Mesenchymal stem cell (in vitro differentiated cells and primary cell): ENCODE measurements around the gene DCUN1D2.
"Not testable (repeated sequence)": the region's sequence is repeated elsewhere in the genome, so short reads cannot be mapped to it uniquely, and the experiment has no call there.

Source experiments
- DNase-seq: peaks from one replicate; pipeline ENCODE4 v3.0.0-alpha.2; 2013
- H2AFZ ChIP-seq: one replicate; pipeline ENCODE4 v1.6.1; 2013; ENCODE audit warnings: low read depth, mild to moderate bottlenecking, control low read depth, inconsistent platforms, low read length, moderate library complexity
- H2AK5ac ChIP-seq: 2 replicates; pipeline ENCODE4 v1.6.1; 2013; ENCODE audit warnings: low read length, moderate library complexity, mild to moderate bottlenecking, inconsistent platforms; ENCODE audit not compliant: severe bottlenecking
- H2BK120ac ChIP-seq: one replicate; pipeline ENCODE4 v1.6.1; 2013; ENCODE audit warnings: low read depth, mild to moderate bottlenecking, inconsistent platforms, low read length, moderate library complexity
- H2BK12ac ChIP-seq, 2 experiments: one replicate each; pipeline ENCODE4 v1.6.1; 2013; ENCODE audit warnings: inconsistent platforms in 2 of 2, low read length in 2 of 2, mild to moderate bottlenecking in 2 of 2, moderate library complexity in 2 of 2, control low read depth in 1 of 2
- H2BK15ac ChIP-seq: one replicate; pipeline ENCODE4 v1.6.1; 2013; ENCODE audit warnings: mild to moderate bottlenecking, low read depth, inconsistent platforms; ENCODE audit not compliant: poor library complexity, severe bottlenecking
- H2BK5ac ChIP-seq: 2 replicates; pipeline ENCODE4 v1.6.1; 2013; ENCODE audit warnings: low read depth, mild to moderate bottlenecking, low read length, control low read depth, inconsistent platforms; ENCODE audit not compliant: poor library complexity, severe bottlenecking
- H3K14ac ChIP-seq, 2 experiments: one replicate each; pipeline ENCODE4 v1.6.1; 2013; ENCODE audit warnings: inconsistent platforms in 2 of 2, low read length in 2 of 2, control low read depth in 1 of 2, mild to moderate bottlenecking in 1 of 2, moderate library complexity in 1 of 2
- H3K18ac ChIP-seq, 2 experiments: one replicate each; pipeline ENCODE4 v1.6.1; 2013; ENCODE audit warnings: inconsistent platforms in 2 of 2, low read length in 2 of 2, control low read depth in 1 of 2, low read depth in 1 of 2, mild to moderate bottlenecking in 1 of 2
- H3K23ac ChIP-seq, 2 experiments: one replicate each; pipeline ENCODE4 v1.6.1; 2013; ENCODE audit warnings: inconsistent platforms in 2 of 2, low read length in 2 of 2, mild to moderate bottlenecking in 2 of 2, moderate library complexity in 2 of 2, control low read depth in 1 of 2
- H3K27ac ChIP-seq: 2 replicates; pipeline ENCODE4 v1.5.1; 2013; ENCODE audit warnings: mild to moderate bottlenecking, moderate library complexity, low read length, control low read depth, inconsistent platforms; ENCODE audit not compliant: poor library complexity, severe bottlenecking
- H3K27me3 ChIP-seq, 2 experiments: 2 replicates each; pipeline versions ENCODE4 v1.6.1 to v1.7.0; 2013; ENCODE audit warnings: low read length in 2 of 2, mild to moderate bottlenecking in 2 of 2, moderate library complexity in 2 of 2, control low read depth in 1 of 2, inconsistent platforms in 1 of 2; ENCODE audit not compliant: control insufficient read depth in 1 of 2, insufficient read depth in 1 of 2
- H3K36me3 ChIP-seq, 2 experiments: 2 replicates each; pipeline versions ENCODE4 v1.6.1 to v1.7.0; 2013; ENCODE audit warnings: low read length in 2 of 2, control low read depth in 1 of 2, inconsistent platforms in 1 of 2, low read depth in 1 of 2, mild to moderate bottlenecking in 1 of 2; ENCODE audit not compliant: insufficient read depth in 2 of 2, control insufficient read depth in 1 of 2
- H3K4ac ChIP-seq, 2 experiments: one replicate each; pipeline ENCODE4 v1.6.1; 2013; ENCODE audit warnings: inconsistent platforms in 2 of 2, low read length in 2 of 2, mild to moderate bottlenecking in 2 of 2, moderate library complexity in 2 of 2, control low read depth in 1 of 2, low read depth in 1 of 2
- H3K4me1 ChIP-seq: 2 replicates; pipeline ENCODE4 v1.6.1; 2013; ENCODE audit warnings: low read depth, low read length, control low read depth; ENCODE audit not compliant: control insufficient read depth, insufficient read depth
- H3K4me2 ChIP-seq: 2 replicates; pipeline ENCODE4 v1.6.1; 2013; ENCODE audit warnings: low read length, mild to moderate bottlenecking, inconsistent platforms; ENCODE audit not compliant: poor library complexity, severe bottlenecking
- H3K4me3 ChIP-seq, 2 experiments: 2 replicates each; pipeline versions ENCODE4 v1.5.1 to v1.7.0; 2013; ENCODE audit warnings: low read length in 2 of 2, mild to moderate bottlenecking in 2 of 2, control low read depth in 1 of 2, low read depth in 1 of 2; ENCODE audit not compliant: insufficient read depth in 1 of 2
- H3K79me1 ChIP-seq: replicated peaks from 2 replicates; pipeline ENCODE4 v1.6.1; 2013; ENCODE audit warnings: mild to moderate bottlenecking, control low read depth, low read length, inconsistent platforms; ENCODE audit not compliant: poor library complexity, severe bottlenecking
- H3K9ac ChIP-seq: 2 replicates; pipeline ENCODE4 v1.7.0; 2013; ENCODE audit warnings: mild to moderate bottlenecking, low read length, moderate library complexity
- H3K9me3 ChIP-seq: 2 replicates; pipeline ENCODE4 v1.7.0; 2013; ENCODE audit warnings: mild to moderate bottlenecking, low read length; ENCODE audit not compliant: control insufficient read depth
- H4K8ac ChIP-seq: one replicate; pipeline ENCODE4 v1.6.1; 2013; ENCODE audit warnings: inconsistent platforms, mild to moderate bottlenecking, low read length, moderate library complexity
- H4K91ac ChIP-seq: one replicate; pipeline ENCODE4 v1.6.1; 2013; ENCODE audit warnings: mild to moderate bottlenecking, low read length, inconsistent platforms
- WGBS: methylation state at CpG from one replicate; pipeline ENCODE4 v1.1.7; 2013; ENCODE audit warnings: mixed read lengths; 5-methylcytosine and 5-hydroxymethylcytosine counted together

Gene DCUN1D2

GRCh38 chr13:113452466-113452865 is 38.0 kb downstream of the DCUN1D2 start:
- no peaks in the 10 kb centered on the region for H3K9me3 ChIP-seq
- no peak overlapping the region for H3K27ac ChIP-seq
- no peak overlapping the region for H3K4me2 ChIP-seq
- no peak overlapping the region for H2BK120ac ChIP-seq
- no peak overlapping the region for H3K23ac ChIP-seq
- H2AFZ ChIP-seq = no peak overlapping the region
- H3K9ac ChIP-seq = no peak overlapping the region
- no peak overlapping the region for H2BK12ac ChIP-seq
- H3K36me3 ChIP-seq = peaks cover 44 to 49% of the 10 kb centered on the region in 2 experiments
- no peak overlapping the region for H2BK5ac ChIP-seq
- no peak overlapping the region for H4K8ac ChIP-seq
- H3K18ac ChIP-seq = no peak overlapping the region
- no peak overlapping the region for H4K91ac ChIP-seq
- H3K14ac ChIP-seq = no peak overlapping the region
- H2AK5ac ChIP-seq = no peak overlapping the region
- H3K4me3 ChIP-seq = no peak overlapping the region
- WGBS = 97% methylated on average over 3 of the region's 4 CpGs
- no peaks in the 10 kb centered on the region for H3K27me3 ChIP-seq
- peaks cover 10% of the 10 kb centered on the region for H3K79me1 ChIP-seq
- no peak for DNase-seq
- no peak overlapping the region for H3K4ac ChIP-seq
- H2BK15ac ChIP-seq = no peak overlapping the region
- H3K4me1 ChIP-seq = peaks cover 6% of the 10 kb centered on the region

DNA sequence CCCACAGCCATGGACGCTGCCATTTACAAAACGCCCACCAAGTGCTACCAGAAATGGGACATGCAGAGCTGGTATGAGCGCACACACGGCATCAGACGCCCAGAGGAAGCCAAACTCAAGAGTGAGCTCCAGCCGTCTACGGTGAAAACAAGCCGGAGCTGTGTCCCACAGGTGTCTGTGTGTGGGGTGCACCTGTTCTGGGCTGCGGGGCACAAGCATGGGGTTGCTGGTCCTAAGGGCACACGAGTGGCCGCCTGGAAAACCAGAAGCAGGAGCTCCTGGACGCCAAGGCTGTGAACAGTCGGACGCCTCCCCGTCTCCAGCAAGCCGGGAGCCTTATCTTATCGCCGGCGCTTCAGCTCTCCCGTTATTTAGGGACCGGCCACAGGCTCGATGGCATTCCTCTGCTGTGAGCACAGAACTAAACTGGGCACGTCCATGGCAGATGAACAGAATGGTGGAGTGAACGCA is 38.5 kb downstream of the DCUN1D2 start:
- H3K4ac ChIP-seq = no peak overlapping the region
- H3K27ac ChIP-seq = no peak overlapping the region
- peaks cover 10% of the 10 kb centered on the region for H3K79me1 ChIP-seq
- WGBS = 96% methylated on average over 24 of the region's 24 CpGs
- no peak overlapping the region for H2BK12ac ChIP-seq
- H3K9ac ChIP-seq = no peak overlapping the region
- H3K9me3 ChIP-seq = no peaks in the 10 kb centered on the region
- no peak overlapping the region for H3K23ac ChIP-seq
- H2AK5ac ChIP-seq = no peak overlapping the region
- H2BK120ac ChIP-seq = no peak overlapping the region
- peaks cover 43 to 47% of the 10 kb centered on the region in 2 experiments for H3K36me3 ChIP-seq
- H4K8ac ChIP-seq = no peak overlapping the region
- H3K4me2 ChIP-seq = no peak overlapping the region
- DNase-seq = no peak
- no peak overlapping the region for H3K4me3 ChIP-seq
- no peak overlapping the region for H2BK15ac ChIP-seq
- no peaks in the 10 kb centered on the region for H3K27me3 ChIP-seq
- no peak overlapping the region for H4K91ac ChIP-seq
- H3K4me1 ChIP-seq = peaks cover 8% of the 10 kb centered on the region
- H3K18ac ChIP-seq = no peak overlapping the region
- H2AFZ ChIP-seq = no peak overlapping the region
- H2BK5ac ChIP-seq = no peak overlapping the region
- no peak overlapping the region for H3K14ac ChIP-seq

GRCh38 chr13:113450861-113451620 is 39.5 kb downstream of the DCUN1D2 start:
- not testable (repeated sequence) for H3K4ac ChIP-seq

DNA sequence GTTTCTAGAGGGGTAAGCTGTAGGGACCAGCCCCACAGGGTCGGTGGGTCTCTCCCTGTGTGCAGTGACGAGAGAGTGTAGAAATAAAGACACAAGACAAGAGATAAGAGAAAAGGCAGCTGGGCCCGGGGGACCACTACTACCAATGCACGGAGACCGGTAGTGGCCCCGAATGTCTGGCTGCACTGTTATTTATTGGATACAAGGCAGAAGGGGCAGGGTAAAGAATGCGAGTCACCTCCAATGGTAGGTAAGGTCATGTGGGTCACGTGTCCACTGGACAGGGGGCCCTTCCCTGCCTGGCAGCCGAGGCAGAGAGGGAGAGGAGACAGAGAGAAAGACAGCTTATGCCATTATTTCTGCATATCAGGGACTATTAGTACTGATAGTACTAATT is 40.2 kb downstream of the DCUN1D2 start:
- not testable (repeated sequence) for H2AK5ac ChIP-seq, H3K18ac ChIP-seq, H3K9me3 ChIP-seq, H3K79me1 ChIP-seq, H3K27ac ChIP-seq, H3K27me3 ChIP-seq, H3K4ac ChIP-seq, DNase-seq, H2BK120ac ChIP-seq, H2BK15ac ChIP-seq, H4K8ac ChIP-seq, H4K91ac ChIP-seq, H2BK12ac ChIP-seq, H3K14ac ChIP-seq, H3K4me2 ChIP-seq, H3K23ac ChIP-seq, H3K4me3 ChIP-seq, H2BK5ac ChIP-seq, H2AFZ ChIP-seq
- Histone ChIP-seq H3K9ac (peak overlapping the region; percentile 90), H3K4me1 (peaks cover 23% of the 10 kb centered on the region), H3K36me3 (peaks cover 29 to 35% of the 10 kb centered on the region in 2 experiments)
- WGBS = 95% methylated on average over 6 of the region's 9 CpGs

More at GRCh38 chr13:113450861-113451620, 39.5 kb downstream of the DCUN1D2 start:
- H4K91ac ChIP-seq, H4K8ac ChIP-seq, H3K18ac ChIP-seq, H2AK5ac ChIP-seq, H3K27ac ChIP-seq, H3K14ac ChIP-seq, H3K4me3 ChIP-seq, H2BK120ac ChIP-seq, H3K9ac ChIP-seq, H3K9me3 ChIP-seq, H2BK12ac ChIP-seq, H3K23ac ChIP-seq, DNase-seq, H3K4me2 ChIP-seq, H2BK15ac ChIP-seq, H3K27me3 ChIP-seq, H2BK5ac ChIP-seq, H3K79me1 ChIP-seq, H2AFZ ChIP-seq: not testable (repeated sequence)
- peaks cover 36 to 39% of the 10 kb centered on the region in 2 experiments for H3K36me3 ChIP-seq
- WGBS = 97% methylated on average over 8 of the region's 19 CpGs
- H3K4me1 ChIP-seq = peaks cover 16% of the 10 kb centered on the region
